GM12878 (cell line): ENCODE measurements around the gene PRKCE. TPM values are rescaled to one million over a fixed set of nuclear protein-coding genes. Genes with fewer than 3 reads are reported as not detected.

Source experiments
- ATAC-seq: fragments of 200-7000 bp; cut with Tn5 transposase; 3 replicates; pipeline ENCODE4 v1.9.1; 2020; ENCODE audit warnings: mild to moderate bottlenecking, moderate library complexity
- BruUV-seq: library from RNA; stranded (reverse); fragments of 400-500 nt; replicated peaks from 2 replicates; lab custom pipeline; 2021; lab: Mats Ljungman, UMichigan
- CTCF ChIA-PET: fragments of 300-600 bp; sonication (Branson Sonifier 250); formaldehyde crosslinking; extraction: SDS; loops from one replicate; lab custom pipeline; 2021; ENCODE audit warnings: inconsistent platforms; lab: Yijun Ruan, JAX
- POLR2A ChIA-PET: fragments of 350-600 bp; formaldehyde crosslinking; extraction: SDS; loops from one replicate; lab custom pipeline; 2021; ENCODE audit warnings: inconsistent platforms; lab: Charles Lee
- RAD21 ChIA-PET: fragments of 300-600 bp; sonication (Branson Sonifier 250); formaldehyde crosslinking; loops from one replicate; lab custom pipeline; 2023; ENCODE audit warnings: antibody characterized with exemption; ENCODE audit not compliant: unreplicated experiment; lab: Charles Lee
- SMC1A ChIA-PET: fragments of 300-600 bp; sonication (Branson Sonifier 250); formaldehyde crosslinking; loops from one replicate; lab custom pipeline; 2023; ENCODE audit not compliant: unreplicated experiment, uncharacterized antibody; lab: Charles Lee
- DNase-seq: peaks from one replicate; pipeline ENCODE4 v3.0.0-alpha.2; 2011; ENCODE audit warnings: low read depth, low spot score
- FAIRE-seq: peaks from 3 replicates; lab custom pipeline; 2011; peaks lifted over from hg19 to GRCh38; lab: Jason Lieb, UNC
- H2AFZ ChIP-seq: 2 replicates; pipeline ENCODE4 v1.6.0; 2011; ENCODE audit warnings: low read depth, low read length, control low read depth; ENCODE audit not compliant: control insufficient read depth
- H3K27ac ChIP-seq: 2 replicates; pipeline ENCODE4 v1.5.1; 2011; ENCODE audit warnings: control low read depth; ENCODE audit not compliant: control insufficient read depth, insufficient read depth
- H3K27me3 ChIP-seq, 2 experiments: replicated peaks in 1 of 2; 2 replicates each; pipeline versions ENCODE4 v1.6.0 to v1.6.1; 2011; ENCODE audit warnings: low read length in 1 of 2; ENCODE audit not compliant: control insufficient read depth in 2 of 2, insufficient read depth in 2 of 2
- H3K36me3 ChIP-seq, 2 experiments: 2 replicates each; pipeline ENCODE4 v1.5.1; 2011; ENCODE audit warnings: low read length in 1 of 2; ENCODE audit not compliant: control insufficient read depth in 2 of 2, insufficient read depth in 2 of 2
- H3K4me1 ChIP-seq: 2 replicates; pipeline ENCODE4 v1.6.1; 2011; ENCODE audit warnings: mild to moderate bottlenecking, low read length, moderate library complexity, mixed read lengths; ENCODE audit not compliant: control insufficient read depth, insufficient read depth
- H3K4me2 ChIP-seq: 2 replicates; pipeline ENCODE4 v1.6.0; 2011; ENCODE audit warnings: control low read depth; ENCODE audit not compliant: control insufficient read depth, insufficient read depth
- H3K4me3 ChIP-seq: fragments of 200-600 bp; sonication (generic); 2 replicates; pipeline ENCODE4 v1.5.1; 2016
- H3K79me2 ChIP-seq: 2 replicates; pipeline ENCODE4 v1.6.0; 2011; ENCODE audit warnings: low read length; ENCODE audit not compliant: control insufficient read depth, insufficient read depth
- H3K9ac ChIP-seq: 2 replicates; pipeline ENCODE4 v1.8.0; 2011; ENCODE audit warnings: low read length, control low read depth, mixed read lengths; ENCODE audit not compliant: control insufficient read depth, insufficient read depth
- H3K9me3 ChIP-seq: replicated peaks from 3 replicates; pipeline ENCODE4 v1.5.1; 2011; ENCODE audit warnings: mild to moderate bottlenecking, low read length; ENCODE audit not compliant: control insufficient read depth, insufficient read depth
- H4K20me1 ChIP-seq: 2 replicates; pipeline ENCODE4 v1.6.0; 2011; ENCODE audit not compliant: control insufficient read depth, insufficient read depth
- CHD1 ChIP-seq: IDR thresholded peaks from 2 replicates; pipeline ENCODE4 v1.6.1; 2012; ENCODE audit warnings: low read depth, low read length, improper control_type of control experiment
- DPF2 ChIP-seq: fragments of 450-650 bp; IDR thresholded peaks from 2 replicates; pipeline ENCODE4 v1.6.1; 2017; ENCODE audit warnings: mild to moderate bottlenecking
- NBN ChIP-seq: fragments of 450-650 bp; IDR thresholded peaks from 2 replicates; pipeline ENCODE4 v1.6.1; 2016
- NR2F1 ChIP-seq: fragments of 450-650 bp; conservative IDR thresholded peaks from 2 replicates; pipeline ENCODE4 v1.6.1; 2017; ENCODE audit warnings: mild to moderate bottlenecking
- TCF7 ChIP-seq: IDR thresholded peaks from 2 replicates; pipeline ENCODE4 v1.6.1; 2014; ENCODE audit warnings: antibody characterized with exemption, borderline replicate concordance
- WGBS: methylation state at CpG from one replicate; pipeline ENCODE4 v1.1.6; 2016; ENCODE audit warnings: low lambda C conversion rate; ENCODE audit not compliant: insufficient replicate concordance, insufficient coverage; ENCODE audit errors: missing lambda C conversion rate; 5-methylcytosine and 5-hydroxymethylcytosine counted together
- in situ Hi-C: fragments of 300-500 bp; cut with MboI; formaldehyde crosslinking; loops from 9 replicates; pipeline ENCODE4 v1.14.3; 2018; ENCODE audit warnings: mixed read lengths
- intact Hi-C: fragments of 100-400 bp; cut with micrococcal nuclease; formaldehyde crosslinking; loops from one replicate; pipeline ENCODE4 v1.14.2; 2022; ENCODE audit not compliant: unreplicated experiment
- polyA plus RNA-seq, 11 experiments: library from polyadenylated mRNA; depleted of rRNA in 4 of 11; unstranded in 6 of 11; stranded (reverse) in 5 of 11; fragments of >200 nt; fragmentation: Nextera tagmentation in 4 of 11; fragmentation: Illumina TruSeq in 1 of 11; extraction: Ambion mirVana in 4 of 11; extraction: Trizol in 1 of 11; gene quantifications; 1 replicate in 1 of 11; 2 replicates in 10 of 11; pipeline versions ENCODE4 v1.2.1 to v1.2.3, GENCODE V29; 2011 to 2016; ENCODE audit warnings: inconsistent platforms in 2 of 11, missing spikeins in 2 of 11, low read depth in 1 of 11
- total RNA-seq, 4 experiments: library from RNA; depleted of rRNA in 3 of 4; stranded (reverse); fragments of >200 nt in 3 of 4; fragmentation: Illumina TruSeq in 1 of 4; extraction: Trizol in 1 of 4; gene quantifications; 2 replicates each; pipeline versions ENCODE4 v1.2.1 to v1.2.3, GENCODE V29; 2013 to 2021
- TF ChIP-seq, protein P1 (sequence below): fragments of 450-650 bp; IDR thresholded peaks from 2 replicates; pipeline ENCODE4 v1.6.1; 2017; ENCODE audit warnings: borderline replicate concordance
- TF ChIP-seq, protein P2 (sequence below): fragments of 450-650 bp; IDR thresholded peaks from 2 replicates; pipeline ENCODE4 v1.6.1; 2016; ENCODE audit warnings: mild to moderate bottlenecking

The PRKCE gene
- total and polyA plus RNA-seq, 10 of the 15 experiments (the other 5 are each of a cell fraction or from before 2014, with no cell fraction given) = 2.6 to 28.2 (median 11.3) TPM

DNA sequence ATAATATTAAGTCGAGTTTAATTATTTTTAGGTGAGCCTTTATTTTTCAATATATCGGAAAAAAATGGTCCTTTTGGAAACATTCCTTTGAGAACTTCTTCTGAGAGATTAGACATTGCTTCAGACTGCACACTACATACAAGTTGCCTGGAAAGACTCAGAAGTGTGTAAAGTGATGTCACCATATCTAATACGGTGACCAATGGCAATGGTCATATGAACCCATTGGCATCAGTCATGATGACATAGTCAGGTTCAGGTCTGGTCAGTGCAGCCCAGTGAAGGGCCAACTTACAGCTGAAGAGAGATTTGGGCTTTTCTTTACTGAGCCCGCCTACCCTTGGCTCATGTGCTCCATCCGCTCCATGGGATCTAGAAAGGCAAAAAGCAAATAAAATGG is 362.3 kb downstream of the PRKCE start:
- no peak for ATAC-seq
- Histone ChIP-seq H3K4me2 (no peak overlapping the region), H3K4me1 (no peaks in the 10 kb centered on the region), H3K27ac (no peak overlapping the region), H3K9me3 (no peaks in the 10 kb centered on the region), H2AFZ (no peak overlapping the region), H3K36me3 (peaks cover 1 to 12% of the 10 kb centered on the region in 2 experiments; a peak in 2 of 4 replicates), H3K4me3 (no peak overlapping the region), H4K20me1 (no peaks in the 10 kb centered on the region), H3K9ac (no peak overlapping the region), H3K27me3 (no peaks in the 10 kb centered on the region), H3K79me2 (no peaks in the 10 kb centered on the region)
- ChIA-PET SMC1A (interaction anchor here (0.9 to 1.4 kb wide), 6 partner anchors 49 to 354 kb away, joined by 3 to 5 read pairs (median 4); no protein-coding TSS in a partner anchor), POLR2A (no interaction called here), CTCF (interaction anchor here (0.6 to 2.5 kb wide), 9 partner anchors 20 to 449 kb away, joined by 3 to 13 read pairs (median 5); no protein-coding TSS in a partner anchor), RAD21 (interaction anchor here (1.4 kb wide), 1 partner anchor 650 kb away, joined by 3 read pairs; no protein-coding TSS in a partner anchor)
- 92% methylated on average over 5 of the region's 5 CpGs for WGBS
- intact Hi-C loops = no loop called here
- no peak for FAIRE-seq
- no TSS peak for BruUV-seq
- TF ChIP-seq, protein P1, sequence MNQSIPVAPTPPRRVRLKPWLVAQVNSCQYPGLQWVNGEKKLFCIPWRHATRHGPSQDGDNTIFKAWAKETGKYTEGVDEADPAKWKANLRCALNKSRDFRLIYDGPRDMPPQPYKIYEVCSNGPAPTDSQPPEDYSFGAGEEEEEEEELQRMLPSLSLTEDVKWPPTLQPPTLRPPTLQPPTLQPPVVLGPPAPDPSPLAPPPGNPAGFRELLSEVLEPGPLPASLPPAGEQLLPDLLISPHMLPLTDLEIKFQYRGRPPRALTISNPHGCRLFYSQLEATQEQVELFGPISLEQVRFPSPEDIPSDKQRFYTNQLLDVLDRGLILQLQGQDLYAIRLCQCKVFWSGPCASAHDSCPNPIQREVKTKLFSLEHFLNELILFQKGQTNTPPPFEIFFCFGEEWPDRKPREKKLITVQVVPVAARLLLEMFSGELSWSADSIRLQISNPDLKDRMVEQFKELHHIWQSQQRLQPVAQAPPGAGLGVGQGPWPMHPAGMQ = no peak
- TF ChIP-seq NR2F1 = no peak
- TF ChIP-seq, protein P2, sequence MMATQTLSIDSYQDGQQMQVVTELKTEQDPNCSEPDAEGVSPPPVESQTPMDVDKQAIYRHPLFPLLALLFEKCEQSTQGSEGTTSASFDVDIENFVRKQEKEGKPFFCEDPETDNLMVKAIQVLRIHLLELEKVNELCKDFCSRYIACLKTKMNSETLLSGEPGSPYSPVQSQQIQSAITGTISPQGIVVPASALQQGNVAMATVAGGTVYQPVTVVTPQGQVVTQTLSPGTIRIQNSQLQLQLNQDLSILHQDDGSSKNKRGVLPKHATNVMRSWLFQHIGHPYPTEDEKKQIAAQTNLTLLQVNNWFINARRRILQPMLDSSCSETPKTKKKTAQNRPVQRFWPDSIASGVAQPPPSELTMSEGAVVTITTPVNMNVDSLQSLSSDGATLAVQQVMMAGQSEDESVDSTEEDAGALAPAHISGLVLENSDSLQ = no peak
- no peak for TF ChIP-seq DPF2
- TF ChIP-seq CHD1 = no peak
- no peak for TF ChIP-seq NBN
- no peak for TF ChIP-seq TCF7
- no peak for DNase-seq
- in situ Hi-C loops = loop anchor here (5.0 to 25.0 kb wide), 2 partner anchors 354 to 624 kb away; no protein-coding TSS in a partner anchor
